GM20000 (cell line): ENCODE results near the gene OR4K17.
"Not testable (repeated sequence)": the region's sequence is repeated elsewhere in the genome, so short reads cannot be mapped to it uniquely, and the experiment has no call there.

Source experiments
- DNase-seq: peaks from one replicate; pipeline ENCODE4 v3.0.0; 2012; ENCODE audit warnings: low spot score
- TF ChIP-seq, protein P1 (sequence below): IDR thresholded peaks from 2 replicates; pipeline ENCODE4 v1.5.1; 2012; ENCODE audit warnings: mild to moderate bottlenecking, control low read depth; ENCODE audit errors: extremely low read depth, missing control alignments

The OR4K17 gene, protein sequence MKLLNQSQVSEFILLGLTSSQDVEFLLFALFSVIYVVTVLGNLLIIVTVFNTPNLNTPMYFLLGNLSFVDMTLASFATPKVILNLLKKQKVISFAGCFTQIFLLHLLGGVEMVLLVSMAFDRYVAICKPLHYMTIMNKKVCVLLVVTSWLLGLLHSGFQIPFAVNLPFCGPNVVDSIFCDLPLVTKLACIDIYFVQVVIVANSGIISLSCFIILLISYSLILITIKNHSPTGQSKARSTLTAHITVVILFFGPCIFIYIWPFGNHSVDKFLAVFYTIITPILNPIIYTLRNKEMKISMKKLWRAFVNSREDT

DNA sequence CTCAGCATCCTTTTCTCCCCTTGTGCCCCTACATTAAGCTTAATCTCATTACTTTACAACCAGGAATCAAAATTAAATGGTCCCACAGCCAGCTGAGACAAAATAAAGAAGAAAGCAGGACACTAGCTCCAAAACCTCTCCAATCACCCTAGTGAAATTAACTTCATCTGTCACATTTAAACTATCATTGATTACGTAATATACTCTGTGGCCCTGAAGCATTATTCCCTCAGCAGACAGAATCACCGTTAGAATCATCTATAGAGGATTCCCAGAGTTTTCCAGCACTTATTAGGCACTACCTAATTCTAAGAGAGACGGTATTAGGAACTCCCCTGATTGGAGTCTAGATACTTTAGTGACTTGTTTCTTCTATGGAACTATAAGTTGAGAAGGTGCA lies at the start of gene OR4K17:
OR4K17 (plus strand) TSS at position 302 of the 400 bp plus-strand sequence. CDS start 6,761 bp downstream, outside the sequence.
- no peak for DNase-seq
- TF ChIP-seq, protein P1, sequence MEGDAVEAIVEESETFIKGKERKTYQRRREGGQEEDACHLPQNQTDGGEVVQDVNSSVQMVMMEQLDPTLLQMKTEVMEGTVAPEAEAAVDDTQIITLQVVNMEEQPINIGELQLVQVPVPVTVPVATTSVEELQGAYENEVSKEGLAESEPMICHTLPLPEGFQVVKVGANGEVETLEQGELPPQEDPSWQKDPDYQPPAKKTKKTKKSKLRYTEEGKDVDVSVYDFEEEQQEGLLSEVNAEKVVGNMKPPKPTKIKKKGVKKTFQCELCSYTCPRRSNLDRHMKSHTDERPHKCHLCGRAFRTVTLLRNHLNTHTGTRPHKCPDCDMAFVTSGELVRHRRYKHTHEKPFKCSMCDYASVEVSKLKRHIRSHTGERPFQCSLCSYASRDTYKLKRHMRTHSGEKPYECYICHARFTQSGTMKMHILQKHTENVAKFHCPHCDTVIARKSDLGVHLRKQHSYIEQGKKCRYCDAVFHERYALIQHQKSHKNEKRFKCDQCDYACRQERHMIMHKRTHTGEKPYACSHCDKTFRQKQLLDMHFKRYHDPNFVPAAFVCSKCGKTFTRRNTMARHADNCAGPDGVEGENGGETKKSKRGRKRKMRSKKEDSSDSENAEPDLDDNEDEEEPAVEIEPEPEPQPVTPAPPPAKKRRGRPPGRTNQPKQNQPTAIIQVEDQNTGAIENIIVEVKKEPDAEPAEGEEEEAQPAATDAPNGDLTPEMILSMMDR = no peak

DNA sequence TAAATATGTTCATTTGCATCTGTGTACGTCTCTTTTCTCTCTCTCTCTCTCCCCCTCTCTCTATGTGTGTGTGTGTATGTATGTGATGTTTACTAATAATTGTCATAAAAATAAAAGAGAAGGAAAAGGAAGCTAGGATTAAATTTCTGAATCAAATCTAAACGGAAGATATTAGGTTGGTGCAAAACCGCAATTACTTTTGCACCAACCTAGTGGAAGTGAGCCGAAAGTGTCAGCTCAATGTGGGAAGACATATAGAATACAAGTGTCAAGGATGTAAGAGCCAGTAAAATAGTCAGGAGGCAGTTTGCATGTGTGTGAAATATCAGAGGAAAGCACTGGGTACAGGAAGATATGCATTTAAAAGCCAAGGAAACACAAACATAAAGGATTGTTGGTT lies 18.5 kb upstream of the OR4K17 start:
- TF ChIP-seq, protein P1 = no peak
- no peak for DNase-seq

DNA sequence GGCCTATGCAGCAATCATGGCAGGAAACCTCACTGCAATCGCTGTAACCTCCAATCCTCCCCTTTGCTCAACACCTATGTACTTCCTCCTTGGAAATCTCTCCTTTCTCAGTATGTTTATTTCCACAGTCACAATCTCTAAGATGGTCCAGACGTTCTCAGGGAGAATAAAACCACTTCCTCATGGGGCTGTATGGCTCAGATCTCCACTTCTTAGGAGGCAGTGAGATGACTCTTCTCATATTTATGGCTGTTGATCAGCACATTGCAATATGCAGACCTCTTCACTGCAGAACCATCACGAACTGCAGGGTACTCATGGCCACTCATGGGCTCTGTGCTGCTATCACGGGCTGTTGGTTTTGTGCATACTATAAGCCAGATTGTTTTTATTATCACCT lies 17.1 kb upstream of the OR4K17 start:
- TF ChIP-seq, protein P1 = no peak
- DNase-seq = no peak

DNA sequence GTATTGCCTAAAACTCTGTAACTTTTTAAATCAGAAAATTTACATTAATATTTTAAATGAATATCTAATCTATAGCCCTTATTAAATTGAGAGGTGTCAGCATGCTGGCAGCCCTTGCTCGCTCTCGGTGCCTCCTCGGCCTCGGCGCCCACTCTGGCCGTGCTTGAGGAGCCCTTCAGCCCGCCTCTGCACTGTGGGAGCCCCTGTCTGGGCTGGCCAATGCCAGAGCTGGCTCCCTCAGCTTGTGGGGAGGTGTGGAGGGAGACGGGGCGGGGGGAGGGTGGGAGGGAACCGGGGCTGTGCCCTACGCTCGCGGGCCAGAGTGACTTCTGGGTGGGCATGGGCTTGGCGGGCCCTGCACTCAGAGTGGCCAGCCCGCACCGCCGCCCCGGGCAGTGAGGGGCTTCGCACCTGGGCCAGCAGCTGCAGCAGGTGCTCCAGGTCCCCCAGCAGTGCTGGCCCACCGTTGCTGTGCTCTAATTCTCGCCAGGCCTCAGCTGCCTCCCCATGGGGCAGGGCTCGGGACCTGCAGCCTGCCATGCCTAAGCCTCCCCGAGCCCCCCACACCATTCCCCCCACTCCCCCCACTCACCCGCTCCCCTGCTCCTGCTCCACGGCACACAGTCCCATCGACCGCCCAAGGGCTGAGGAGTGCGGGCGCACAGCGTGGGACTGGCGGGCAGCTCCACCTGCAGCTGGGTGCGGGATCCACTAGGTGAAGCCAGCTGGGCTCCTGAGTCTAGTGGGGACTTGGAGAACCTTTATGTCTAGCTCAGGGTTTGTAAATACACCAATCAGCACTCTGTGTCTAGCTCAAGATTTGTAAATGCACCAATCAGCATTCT lies 11.4 kb upstream of the OR4K17 start:
- not testable (repeated sequence) for DNase-seq

DNA sequence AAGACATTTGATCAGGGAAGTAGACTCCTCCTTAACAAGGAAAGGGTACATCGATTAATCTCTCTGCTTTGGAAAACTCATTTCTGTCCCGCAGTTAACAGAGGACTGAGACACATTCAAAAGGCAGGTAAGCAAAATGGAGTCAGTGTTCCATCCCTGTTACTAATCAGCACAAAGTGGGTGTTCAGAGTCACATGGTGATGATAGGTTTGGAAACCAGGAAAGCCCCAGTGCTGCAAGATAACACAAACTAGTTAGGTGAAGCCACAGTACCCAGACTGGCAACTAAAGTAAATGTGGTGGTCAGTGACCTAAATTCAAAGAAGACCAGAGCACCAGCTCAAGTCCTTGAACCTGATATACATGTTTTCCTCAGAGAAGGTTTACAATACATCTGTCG lies 1.8 kb downstream of the OR4K17 start:
- TF ChIP-seq, protein P1 = no peak
- no peak for DNase-seq

DNA sequence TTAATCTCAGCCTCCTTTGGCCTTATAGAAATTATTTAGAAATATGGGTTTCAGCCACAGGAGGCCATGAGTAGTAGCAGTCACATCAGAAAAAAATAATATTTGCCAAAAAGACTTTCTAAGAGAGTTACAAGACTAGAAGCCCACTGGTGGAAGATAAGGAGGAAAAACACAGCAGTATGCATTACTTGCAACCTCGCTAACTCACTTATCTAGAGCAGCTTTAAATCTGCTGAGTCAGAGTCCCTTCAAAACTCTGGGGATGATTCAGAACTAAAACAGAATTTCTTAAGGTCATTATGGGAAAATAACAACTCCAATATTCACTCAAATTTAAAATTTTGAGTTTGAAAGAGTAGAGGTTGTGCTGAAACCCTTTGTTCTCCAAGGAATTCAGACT lies 6.2 kb downstream of the OR4K17 start:
- no peak for DNase-seq
- TF ChIP-seq, protein P1 = no peak

DNA sequence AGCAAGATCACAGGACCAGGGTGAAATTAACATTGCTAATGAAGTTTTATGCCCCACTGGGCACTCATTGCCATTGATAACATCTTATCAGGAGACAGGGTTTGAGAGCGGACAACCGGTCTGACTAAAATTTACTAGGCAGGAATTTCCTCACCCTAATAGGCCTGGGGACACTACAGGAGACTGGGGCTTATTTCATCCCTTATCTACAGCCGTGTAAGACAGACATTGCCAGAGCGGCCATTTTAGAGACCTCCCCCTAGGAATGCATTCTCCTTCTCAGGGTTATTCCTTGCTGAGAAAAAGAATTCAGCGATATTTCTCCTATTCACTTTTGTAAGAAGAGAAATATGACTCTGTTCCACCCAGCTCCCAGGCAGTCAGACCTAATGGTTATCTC lies 8.3 kb downstream of the OR4K17 start:
- TF ChIP-seq, protein P1 = no peak
- DNase-seq = no peak

DNA sequence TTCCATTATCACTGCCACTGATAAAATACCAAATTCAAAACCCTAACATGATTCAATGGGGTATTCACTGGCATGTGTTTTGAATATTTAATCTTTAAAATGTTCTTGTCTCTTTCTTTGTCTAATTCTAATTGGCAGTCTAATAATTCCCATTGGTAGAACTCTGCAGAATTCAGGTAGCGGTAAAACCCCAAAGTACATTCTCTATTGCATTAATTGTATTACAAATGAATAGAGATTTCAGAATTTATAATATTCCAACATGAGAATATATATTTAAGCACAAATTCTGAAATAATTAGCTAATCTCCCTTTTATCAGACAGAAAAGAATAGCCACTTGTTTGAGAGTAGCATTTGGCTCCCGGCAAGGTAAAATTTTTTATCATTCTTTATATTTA lies 28.0 kb downstream of the OR4K17 start, which contains the start of gene OR4N5:
OR4N5 (plus strand) TSS at position 301 of the 400 bp plus-strand sequence. CDS start 4,916 bp downstream, outside the sequence.
- no peak for DNase-seq
- TF ChIP-seq, protein P1 = no peak
